Measurements from ENCODE around the gene COA3.

The COA3 gene

GRCh38 chr17:42748908-42749798 lies 49.4 kb downstream of the COA3 start:
- no peak for DNase-seq

GRCh38 chr17:42748202-42748907 lies 50.1 kb downstream of the COA3 start:
- DNase-seq = no peak

Data from activated CD4-positive, alpha-beta T cell treated with anti-CD3 and anti-CD28 coated beads for 48 hours (primary cell).